ENCODE results near the gene SCAF1.

SCAF1 gene

DNA sequence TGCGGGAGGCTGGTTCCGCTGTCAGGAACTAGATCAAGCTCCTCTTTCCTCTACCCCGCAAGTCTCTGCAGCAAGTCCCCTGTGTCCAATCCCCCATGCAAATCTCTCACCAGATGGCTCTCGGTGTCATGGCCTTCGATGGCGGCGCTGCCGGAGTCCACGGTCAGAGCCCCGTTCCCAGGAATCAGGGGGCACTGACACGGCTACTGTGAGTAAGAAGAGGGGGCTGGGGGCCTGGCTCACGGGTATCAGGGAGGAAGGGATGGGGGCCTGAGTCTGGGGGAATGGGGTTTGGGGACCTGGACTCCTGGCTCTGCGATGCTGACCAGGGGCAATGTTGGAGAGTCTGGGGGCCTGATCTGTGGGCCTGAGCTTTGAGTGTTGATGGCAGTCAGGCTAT lies 4.0 kb downstream of the SCAF1 start:
- H3K27ac ChIP-seq (ENCODE audit: low read depth, low read length) = no peak overlapping the region
- H3K18ac ChIP-seq (ENCODE audit: low read length) = no peak overlapping the region
- no peak overlapping the region for H2BK15ac ChIP-seq (replicated peaks; ENCODE audit: low read depth)
- no peak overlapping the region for H3K4me2 ChIP-seq (ENCODE audit: low read length)
- no peak overlapping the region for H3K4me3 ChIP-seq (ENCODE audit: low read length)
- H2BK5ac ChIP-seq (ENCODE audit: low read length) = no peak overlapping the region
- no peak overlapping the region for H4K8ac ChIP-seq (ENCODE audit: low read depth, low read length)
- H3K36me3 ChIP-seq (ENCODE audit: control insufficient read depth, insufficient read depth, low read length) = peaks cover 14% of the 10 kb centered on the region
- H2AK5ac ChIP-seq (ENCODE audit: low read length) = no peak overlapping the region
- no peak for DNase-seq
- H2BK120ac ChIP-seq (ENCODE audit: low read depth, low read length) = no peak overlapping the region
- H3K79me2 ChIP-seq (ENCODE audit: control insufficient read depth, insufficient read depth, low read length) = peaks cover 33% of the 10 kb centered on the region
- no peaks in the 10 kb centered on the region for H3K27me3 ChIP-seq (ENCODE audit: insufficient read depth, low read length, poor library complexity)
- no CpG with 5 or more reads among the region's 13 CpGs for WGBS (ENCODE audit: extremely low coverage, insufficient coverage, low lambda C conversion rate)
- no peak overlapping the region for H3K56ac ChIP-seq (ENCODE audit: low read length)
- H3K4ac ChIP-seq (ENCODE audit: low read depth, low read length) = no peak overlapping the region
- H3K23ac ChIP-seq (ENCODE audit: low read length) = no peak overlapping the region
- peaks cover 31% of the 10 kb centered on the region for H3K79me1 ChIP-seq (ENCODE audit: low read length)
- no peak overlapping the region for H3K9ac ChIP-seq (ENCODE audit: low read length)
- peaks cover under 1% of the 10 kb centered on the region for H3K4me1 ChIP-seq (ENCODE audit: control insufficient read depth, low read depth, low read length)
- H4K5ac ChIP-seq (ENCODE audit: low read length) = no peak overlapping the region

GRCh38 chr19:49646586-49646985 lies 4.6 kb downstream of the SCAF1 start:
- Histone ChIP-seq H2AK5ac (ENCODE audit: low read length) (no peak overlapping the region), H4K5ac (ENCODE audit: low read length) (no peak overlapping the region), H2BK120ac (ENCODE audit: low read depth, low read length) (no peak overlapping the region), H3K79me1 (ENCODE audit: low read length) (peaks cover 31% of the 10 kb centered on the region), H2BK15ac (replicated peaks; ENCODE audit: low read depth) (no peak overlapping the region), H3K4me3 (ENCODE audit: low read length) (no peak overlapping the region), H2BK5ac (ENCODE audit: low read length) (no peak overlapping the region), H4K8ac (ENCODE audit: low read depth, low read length) (no peak overlapping the region), H3K18ac (ENCODE audit: low read length) (no peak overlapping the region), H3K27ac (ENCODE audit: low read depth, low read length) (no peak overlapping the region), H3K4me1 (ENCODE audit: control insufficient read depth, low read depth, low read length) (no peaks in the 10 kb centered on the region), H3K36me3 (ENCODE audit: control insufficient read depth, insufficient read depth, low read length) (peaks cover 14% of the 10 kb centered on the region), H3K79me2 (ENCODE audit: control insufficient read depth, insufficient read depth, low read length) (peaks cover 33% of the 10 kb centered on the region), H3K23ac (ENCODE audit: low read length) (no peak overlapping the region), H3K56ac (ENCODE audit: low read length) (no peak overlapping the region), H3K27me3 (ENCODE audit: insufficient read depth, low read length, poor library complexity) (no peaks in the 10 kb centered on the region), H3K9ac (ENCODE audit: low read length) (no peak overlapping the region), H3K4me2 (ENCODE audit: low read length) (no peak overlapping the region), H3K4ac (ENCODE audit: low read depth, low read length) (no peak overlapping the region)
- no CpG with 5 or more reads among the region's 17 CpGs for WGBS (ENCODE audit: extremely low coverage, insufficient coverage, low lambda C conversion rate)
- no peak for DNase-seq

GRCh38 chr19:49651029-49651819 lies 9.2 kb downstream of the SCAF1 start:
- no CpG with 5 or more reads among the region's 72 CpGs for WGBS (ENCODE audit: extremely low coverage, insufficient coverage, low lambda C conversion rate)
- H3K4me3 ChIP-seq (ENCODE audit: low read length) = no peak overlapping the region
- H3K18ac ChIP-seq (ENCODE audit: low read length) = no peak overlapping the region
- H2BK5ac ChIP-seq (ENCODE audit: low read length) = no peak overlapping the region
- H3K27ac ChIP-seq (ENCODE audit: low read depth, low read length) = no peak overlapping the region
- no peak for DNase-seq
- peaks cover 14% of the 10 kb centered on the region for H3K79me1 ChIP-seq (ENCODE audit: low read length)
- no peak overlapping the region for H2BK120ac ChIP-seq (ENCODE audit: low read depth, low read length)
- no peaks in the 10 kb centered on the region for H3K27me3 ChIP-seq (ENCODE audit: insufficient read depth, low read length, poor library complexity)
- peaks cover 20% of the 10 kb centered on the region for H3K36me3 ChIP-seq (ENCODE audit: control insufficient read depth, insufficient read depth, low read length)
- no peak overlapping the region for H3K4me2 ChIP-seq (ENCODE audit: low read length)
- no peak overlapping the region for H3K4ac ChIP-seq (ENCODE audit: low read depth, low read length)
- peaks cover 4% of the 10 kb centered on the region for H3K79me2 ChIP-seq (ENCODE audit: control insufficient read depth, insufficient read depth, low read length)
- H3K4me1 ChIP-seq (ENCODE audit: control insufficient read depth, low read depth, low read length) = no peaks in the 10 kb centered on the region
- H2BK15ac ChIP-seq (replicated peaks; ENCODE audit: low read depth) = no peak overlapping the region
- no peak overlapping the region for H3K9ac ChIP-seq (ENCODE audit: low read length)
- no peak overlapping the region for H3K56ac ChIP-seq (ENCODE audit: low read length)
- no peak overlapping the region for H4K8ac ChIP-seq (ENCODE audit: low read depth, low read length)
- H4K5ac ChIP-seq (ENCODE audit: low read length) = no peak overlapping the region
- no peak overlapping the region for H2AK5ac ChIP-seq (ENCODE audit: low read length)
- H3K23ac ChIP-seq (ENCODE audit: low read length) = no peak overlapping the region

GRCh38 chr19:49651820-49652550 lies 10.0 kb downstream of the SCAF1 start:
- peaks cover 13% of the 10 kb centered on the region for H3K36me3 ChIP-seq (ENCODE audit: control insufficient read depth, insufficient read depth, low read length)
- H3K9ac ChIP-seq (ENCODE audit: low read length) = no peak overlapping the region
- H4K8ac ChIP-seq (ENCODE audit: low read depth, low read length) = no peak overlapping the region
- peaks cover 10% of the 10 kb centered on the region for H3K79me1 ChIP-seq (ENCODE audit: low read length)
- no peak overlapping the region for H3K4ac ChIP-seq (ENCODE audit: low read depth, low read length)
- no peak overlapping the region for H3K4me2 ChIP-seq (ENCODE audit: low read length)
- no peak overlapping the region for H2BK15ac ChIP-seq (replicated peaks; ENCODE audit: low read depth)
- H3K18ac ChIP-seq (ENCODE audit: low read length) = no peak overlapping the region
- no peak overlapping the region for H2BK5ac ChIP-seq (ENCODE audit: low read length)
- DNase-seq = no peak
- no CpG with 5 or more reads among the region's 110 CpGs for WGBS (ENCODE audit: extremely low coverage, insufficient coverage, low lambda C conversion rate)
- peaks cover 2% of the 10 kb centered on the region for H3K79me2 ChIP-seq (ENCODE audit: control insufficient read depth, insufficient read depth, low read length)
- no peak overlapping the region for H4K5ac ChIP-seq (ENCODE audit: low read length)
- H2BK120ac ChIP-seq (ENCODE audit: low read depth, low read length) = no peak overlapping the region
- no peak overlapping the region for H3K56ac ChIP-seq (ENCODE audit: low read length)
- no peak overlapping the region for H3K27ac ChIP-seq (ENCODE audit: low read depth, low read length)
- H3K23ac ChIP-seq (ENCODE audit: low read length) = no peak overlapping the region
- H3K27me3 ChIP-seq (ENCODE audit: insufficient read depth, low read length, poor library complexity) = no peaks in the 10 kb centered on the region
- no peak overlapping the region for H3K4me3 ChIP-seq (ENCODE audit: low read length)
- H3K4me1 ChIP-seq (ENCODE audit: control insufficient read depth, low read depth, low read length) = no peaks in the 10 kb centered on the region
- no peak overlapping the region for H2AK5ac ChIP-seq (ENCODE audit: low read length)

DNA sequence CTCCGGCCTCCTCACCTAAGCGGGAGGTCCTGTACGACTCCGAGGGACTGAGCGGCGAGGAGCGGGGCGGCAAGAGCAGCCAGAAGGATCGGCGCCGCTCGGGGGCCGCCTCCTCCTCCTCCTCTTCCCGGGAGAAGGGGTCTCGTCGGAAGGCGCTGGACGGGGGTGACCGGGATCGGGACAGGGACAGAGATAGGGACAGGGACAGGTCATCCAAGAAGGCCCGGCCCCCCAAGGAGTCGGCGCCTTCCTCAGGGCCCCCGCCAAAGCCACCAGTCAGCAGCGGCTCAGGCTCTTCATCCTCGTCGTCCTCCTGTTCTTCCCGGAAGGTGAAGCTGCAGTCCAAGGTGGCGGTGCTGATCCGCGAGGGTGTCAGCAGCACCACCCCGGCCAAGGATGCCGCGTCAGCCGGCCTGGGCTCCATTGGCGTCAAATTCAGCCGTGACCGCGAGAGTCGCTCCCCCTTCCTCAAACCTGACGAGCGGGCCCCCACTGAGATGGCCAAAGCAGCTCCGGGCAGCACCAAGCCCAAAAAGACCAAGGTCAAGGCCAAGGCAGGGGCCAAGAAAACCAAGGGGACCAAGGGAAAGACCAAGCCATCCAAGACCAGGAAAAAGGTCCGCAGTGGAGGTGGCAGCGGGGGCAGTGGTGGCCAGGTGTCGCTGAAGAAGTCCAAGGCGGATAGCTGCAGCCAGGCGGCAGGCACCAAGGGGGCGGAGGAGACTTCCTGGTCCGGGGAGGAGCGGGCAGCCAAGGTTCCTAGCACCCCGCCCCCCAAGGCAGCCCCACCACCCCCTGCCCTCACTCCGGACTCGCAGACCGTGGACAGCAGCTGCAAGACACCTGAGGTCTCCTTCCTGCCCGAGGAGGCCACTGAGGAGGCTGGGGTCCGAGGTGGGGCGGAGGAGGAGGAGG lies 10.8 kb downstream of the SCAF1 start:
- no peak overlapping the region for H2AK5ac ChIP-seq (ENCODE audit: low read length)
- H3K4me1 ChIP-seq (ENCODE audit: control insufficient read depth, low read depth, low read length) = no peaks in the 10 kb centered on the region
- no CpG with 5 or more reads among the region's 58 CpGs for WGBS (ENCODE audit: extremely low coverage, insufficient coverage, low lambda C conversion rate)
- H4K8ac ChIP-seq (ENCODE audit: low read depth, low read length) = no peak overlapping the region
- H3K23ac ChIP-seq (ENCODE audit: low read length) = no peak overlapping the region
- H3K9ac ChIP-seq (ENCODE audit: low read length) = no peak overlapping the region
- no peak overlapping the region for H2BK5ac ChIP-seq (ENCODE audit: low read length)
- H3K36me3 ChIP-seq (ENCODE audit: control insufficient read depth, insufficient read depth, low read length) = peaks cover 16% of the 10 kb centered on the region
- no peak overlapping the region for H3K4ac ChIP-seq (ENCODE audit: low read depth, low read length)
- DNase-seq = no peak
- no peak overlapping the region for H4K5ac ChIP-seq (ENCODE audit: low read length)
- peaks cover 2% of the 10 kb centered on the region for H3K79me2 ChIP-seq (ENCODE audit: control insufficient read depth, insufficient read depth, low read length)
- H3K79me1 ChIP-seq (ENCODE audit: low read length) = peaks cover 5% of the 10 kb centered on the region
- H3K27ac ChIP-seq (ENCODE audit: low read depth, low read length) = no peak overlapping the region
- H3K56ac ChIP-seq (ENCODE audit: low read length) = no peak overlapping the region
- H3K27me3 ChIP-seq (ENCODE audit: insufficient read depth, low read length, poor library complexity) = no peaks in the 10 kb centered on the region
- no peak overlapping the region for H3K4me3 ChIP-seq (ENCODE audit: low read length)
- H2BK15ac ChIP-seq (replicated peaks; ENCODE audit: low read depth) = no peak overlapping the region
- H3K18ac ChIP-seq (ENCODE audit: low read length) = no peak overlapping the region
- no peak overlapping the region for H2BK120ac ChIP-seq (ENCODE audit: low read depth, low read length)
- H3K4me2 ChIP-seq (ENCODE audit: low read length) = no peak overlapping the region

Data from mesendoderm (in vitro differentiated cells).